HG03439 (cell line): ENCODE results near the gene RXRA.

Experiments
- ATAC-seq: cut with Tn5 transposase; IDR thresholded peaks from one replicate; pipeline ENCODE4 v1.9.1; 2021; ENCODE audit warnings: mild to moderate bottlenecking, moderate library complexity; ENCODE audit not compliant: unreplicated experiment

Gene RXRA

GRCh38 chr9:134322781-134323241 is 3.4 kb upstream of the RXRA start:
- no peak for ATAC-seq

DNA sequence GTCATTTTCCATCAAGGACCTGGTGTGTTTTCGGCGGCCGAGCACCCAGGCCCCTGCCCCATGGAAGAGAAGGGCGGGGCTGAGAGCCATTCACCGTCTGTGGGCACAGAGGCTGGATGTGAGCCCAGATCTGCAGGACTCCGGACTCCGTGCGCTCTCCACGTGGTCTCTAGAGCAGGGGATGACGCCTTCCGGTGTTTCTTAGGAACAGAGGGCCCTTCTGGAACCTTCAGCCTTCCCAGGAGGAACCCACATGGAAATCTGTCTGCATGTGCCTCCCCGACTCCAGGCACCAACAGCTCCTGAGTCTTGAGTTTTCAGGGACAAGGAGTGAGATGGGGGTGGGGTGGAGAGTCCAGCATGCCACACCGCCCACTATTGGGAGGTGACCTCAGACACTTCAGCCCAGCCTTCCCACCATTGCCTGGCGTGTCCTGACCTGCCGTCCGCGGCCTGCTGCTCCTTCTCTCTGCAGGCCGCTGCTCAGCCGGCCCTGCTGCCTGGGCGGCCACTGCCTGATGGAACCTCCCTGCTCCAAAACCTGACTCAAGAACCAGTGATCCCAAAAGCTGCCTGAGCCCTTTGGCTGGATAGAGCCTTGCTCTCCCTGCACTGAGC is 2.4 kb upstream of the RXRA start:
- no peak for ATAC-seq

DNA sequence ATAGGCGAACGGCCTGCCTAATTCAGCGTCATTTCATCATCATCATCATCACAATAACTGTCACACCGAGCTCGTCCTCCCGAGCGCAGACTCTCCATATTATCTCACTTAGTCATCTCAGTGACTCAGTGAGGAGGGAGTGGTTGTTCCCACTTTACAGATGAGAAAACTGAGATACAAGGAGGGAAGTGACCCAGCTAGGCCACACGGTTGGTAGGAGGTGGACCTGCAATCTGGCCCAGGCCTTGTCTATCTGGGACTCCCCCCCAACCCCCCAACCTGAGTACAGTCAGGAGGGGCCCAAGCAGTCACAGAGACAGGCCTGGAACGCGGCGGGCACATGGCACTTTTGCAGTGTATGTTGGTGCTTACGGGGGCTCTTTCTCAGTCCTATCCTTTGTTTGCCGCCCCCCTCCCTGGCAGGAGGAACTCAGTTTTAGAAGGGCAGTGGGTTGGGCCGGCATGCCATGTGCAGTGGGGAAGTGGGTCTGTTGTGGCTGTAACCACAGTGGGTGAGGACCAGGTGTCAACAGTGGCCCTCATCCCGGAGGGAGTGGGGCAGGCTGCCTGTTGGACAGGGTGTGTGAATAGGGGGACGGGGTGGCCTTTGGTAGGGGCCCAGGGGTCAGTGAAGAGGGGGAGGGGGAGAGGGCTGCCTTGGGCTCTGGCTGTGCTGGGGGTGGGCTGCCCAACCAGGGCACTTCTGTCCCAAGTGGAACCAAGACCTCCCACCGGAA is 1.7 kb upstream of the RXRA start:
- ATAC-seq: no peak

DNA sequence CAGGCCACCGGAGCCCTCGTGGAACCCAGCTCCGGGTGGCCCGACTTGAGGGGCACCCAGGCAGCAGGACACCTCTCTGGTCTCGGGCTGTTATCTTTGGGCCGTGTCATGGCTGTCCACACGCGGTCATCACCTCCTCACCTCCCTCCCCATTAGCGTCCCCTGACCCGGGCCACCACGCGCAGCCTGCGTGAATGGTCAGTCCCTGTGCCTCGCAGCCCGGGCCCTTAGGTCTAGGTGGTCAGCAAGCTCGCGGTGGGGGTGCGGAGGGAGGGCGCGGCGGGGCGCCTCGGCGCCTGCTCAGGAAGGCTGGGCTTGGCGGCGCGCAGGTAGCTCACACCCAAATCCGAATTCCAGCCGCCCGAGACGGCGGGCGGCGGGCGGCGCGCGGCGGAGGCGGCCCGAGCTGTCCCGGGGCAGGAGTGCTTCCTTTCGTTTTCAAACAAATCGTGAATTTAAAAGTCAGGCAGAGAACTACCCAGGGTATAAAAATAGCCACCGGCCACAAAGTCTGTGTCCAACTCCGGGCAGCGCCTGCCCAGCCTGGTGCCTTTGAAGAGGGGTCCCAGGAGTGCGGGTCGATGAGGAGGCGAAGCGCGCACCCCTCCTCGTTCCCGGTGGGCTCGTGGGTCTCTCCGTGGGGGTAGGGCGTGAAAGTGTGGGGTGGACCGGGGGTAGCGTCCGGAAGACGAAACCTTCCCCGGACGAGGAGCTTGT is 1.0 kb upstream of the RXRA start:
- no peak for ATAC-seq

GRCh38 chr9:134326724-134327601 is 708 bp downstream of the RXRA start:
- ATAC-seq: no peak

DNA sequence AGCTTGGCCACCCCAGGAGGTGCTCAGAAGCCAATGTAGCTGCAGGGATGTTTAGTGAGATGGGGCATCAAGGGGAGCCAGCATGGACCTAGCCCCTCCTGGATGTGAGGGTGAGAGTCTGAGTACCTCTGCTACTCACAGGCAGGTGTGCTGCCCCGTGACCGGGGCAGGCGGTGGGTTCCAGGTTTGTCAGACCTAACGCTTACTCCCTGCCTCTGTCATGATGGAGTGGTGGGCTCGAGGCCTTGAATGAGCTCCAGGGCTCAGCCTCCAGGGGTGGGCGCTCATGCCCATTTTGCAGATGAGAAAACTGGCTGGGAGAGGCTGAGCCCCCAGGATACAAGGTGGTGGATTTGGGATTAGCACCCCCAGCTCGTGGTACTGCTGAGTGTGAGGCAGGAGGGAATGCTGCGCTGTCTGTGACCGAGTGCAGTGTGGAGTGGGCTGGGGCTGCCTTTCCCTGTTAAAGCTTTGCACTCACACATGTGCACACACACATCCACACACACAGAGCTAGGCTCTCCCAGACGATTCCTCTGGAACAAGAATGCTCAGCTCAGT is 1.5 kb downstream of the RXRA start:
- ATAC-seq: no peak

- ATAC-seq: no peak
Measured at GRCh38 chr9:134328341-134328840, 2.1 kb downstream of the RXRA start.

DNA sequence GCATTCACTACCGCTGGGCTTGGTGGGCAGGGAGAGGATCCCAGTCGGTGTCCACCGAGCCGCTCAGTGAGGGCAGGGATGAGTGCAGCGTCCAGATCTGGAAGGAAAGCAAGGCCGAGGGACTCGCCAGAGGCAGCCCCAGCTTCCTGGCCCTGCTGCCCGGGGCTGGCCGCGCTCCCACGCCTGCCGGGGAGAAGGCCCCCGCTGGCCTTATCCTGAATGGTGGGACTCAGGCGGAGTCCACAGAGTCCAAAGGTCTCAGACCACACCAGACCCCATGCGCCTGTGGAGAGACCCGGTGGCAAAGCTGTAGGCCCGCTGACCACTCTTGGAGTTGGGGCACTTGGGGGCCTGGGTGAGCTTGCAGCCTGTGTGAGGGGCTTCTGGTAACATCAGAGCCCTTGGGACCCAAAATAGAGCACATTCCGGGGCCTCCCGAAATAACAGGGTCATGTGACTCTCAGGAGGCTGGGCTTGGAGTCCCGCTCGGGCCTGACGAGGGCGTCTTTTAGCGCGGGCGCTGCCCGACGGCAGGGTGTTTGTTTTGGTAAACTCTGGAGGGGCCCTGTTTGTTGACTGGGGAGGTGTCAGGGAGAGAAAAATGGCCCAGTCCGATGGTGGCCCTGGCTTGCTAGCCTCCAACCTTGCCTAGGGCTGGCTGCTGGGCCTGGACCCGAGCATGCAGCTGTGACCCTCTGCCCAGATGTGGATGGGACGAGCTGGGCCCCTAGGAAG is 2.8 kb downstream of the RXRA start:
- ATAC-seq: no peak

- ATAC-seq: no peak
Measured at GRCh38 chr9:134329576-134329855, 3.3 kb downstream of the RXRA start.

- ATAC-seq: no peak
Measured at GRCh38 chr9:134329886-134330285, 3.6 kb downstream of the RXRA start.

DNA sequence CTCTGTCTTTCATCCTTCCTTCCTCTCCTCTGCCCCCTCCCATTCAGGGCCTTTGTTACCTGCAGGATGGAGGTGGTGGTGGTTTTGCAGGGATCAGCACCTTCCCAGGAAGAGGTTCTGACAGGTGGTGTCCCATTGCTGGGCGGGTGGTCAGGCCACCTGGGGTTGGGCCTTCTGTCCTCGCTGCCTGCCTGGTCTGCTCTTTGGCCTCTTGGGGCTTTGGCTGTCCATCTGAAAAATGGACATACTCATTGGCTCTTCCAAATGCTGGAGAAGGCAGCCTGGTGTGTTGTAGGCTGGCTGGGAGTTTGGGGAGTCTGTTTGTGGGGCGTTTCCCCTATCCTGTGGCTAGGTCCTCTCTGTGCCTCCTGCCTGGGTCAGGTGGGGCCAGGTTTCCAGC is 4.3 kb downstream of the RXRA start:
- ATAC-seq: no peak

- no peak for ATAC-seq
Measured at GRCh38 chr9:134331186-134332025, 5.2 kb downstream of the RXRA start.

DNA sequence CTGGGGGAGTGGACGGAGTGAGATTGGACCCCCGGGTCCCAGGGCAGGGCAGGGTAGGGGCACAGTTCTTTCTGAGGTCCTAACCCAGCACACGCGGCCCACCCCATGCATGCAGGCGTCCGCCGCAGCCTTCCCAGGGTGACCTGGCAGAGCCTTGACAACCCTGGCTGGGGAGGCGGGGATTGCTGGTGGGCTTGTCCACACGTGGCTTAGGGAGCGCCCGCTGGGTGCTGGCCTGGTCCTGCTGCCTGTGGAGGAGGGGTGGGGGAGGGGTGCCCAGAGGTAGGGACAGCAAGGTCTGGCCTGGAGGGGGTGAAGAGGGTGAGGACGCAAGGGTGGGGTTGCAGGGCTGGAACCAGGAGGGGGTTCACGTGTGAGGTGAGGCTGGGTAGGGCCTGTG is 6.0 kb downstream of the RXRA start:
- ATAC-seq: no peak

GRCh38 chr9:134332841-134333233 is 6.6 kb downstream of the RXRA start:
- ATAC-seq: no peak

DNA sequence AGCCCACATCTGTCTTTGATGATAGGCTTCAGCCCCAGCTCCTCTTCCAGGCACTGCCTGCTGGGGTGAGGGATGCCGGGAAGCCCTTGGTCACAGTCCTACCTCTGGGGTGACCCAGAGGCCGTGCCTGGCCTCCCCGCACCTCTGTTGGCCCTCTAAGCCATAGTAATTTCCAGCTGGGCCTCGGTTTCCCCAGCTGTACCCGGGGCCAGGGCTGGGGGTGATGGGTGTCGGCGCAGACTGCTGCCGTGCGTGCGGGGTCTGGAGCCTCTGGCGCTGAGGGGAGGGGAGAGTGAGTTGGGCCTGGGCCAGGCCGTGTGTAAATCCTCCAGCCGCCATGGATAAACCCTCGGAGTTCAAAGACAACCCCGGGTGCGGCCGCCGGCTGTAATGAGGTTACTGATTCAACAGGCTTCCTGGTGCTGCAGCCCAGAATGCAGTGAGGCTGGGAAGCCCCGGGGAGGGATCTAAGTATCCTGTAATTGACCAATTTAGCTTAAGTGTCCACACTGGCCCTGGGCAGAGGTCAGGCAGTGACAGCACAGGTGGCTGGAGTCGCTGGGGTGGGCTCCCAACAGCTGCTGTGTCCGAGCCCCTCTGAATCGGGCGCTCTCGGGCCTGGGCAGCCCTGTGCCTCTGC is 7.1 kb downstream of the RXRA start:
- no peak for ATAC-seq

- no peak for ATAC-seq
Measured at GRCh38 chr9:134333874-134334581, 7.8 kb downstream of the RXRA start.

DNA sequence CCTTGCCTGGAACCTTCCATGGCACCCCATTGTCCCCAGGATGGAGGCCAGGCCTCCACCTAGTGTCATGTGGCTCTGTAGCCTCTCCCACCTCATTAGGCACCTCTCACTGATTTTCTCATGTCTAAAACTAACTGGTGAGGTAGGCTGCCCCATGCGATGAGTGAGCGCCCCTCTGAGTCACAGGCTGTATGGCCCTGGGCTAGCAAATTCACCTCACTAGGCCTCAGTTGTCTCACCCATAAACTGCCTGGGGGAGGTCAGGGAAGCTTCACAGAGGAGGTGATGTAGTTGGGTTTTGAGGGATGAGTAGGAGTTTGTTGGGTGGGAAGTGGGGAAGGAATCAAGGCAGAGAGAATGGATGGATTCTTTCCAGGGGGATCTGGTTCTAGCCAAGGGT is 8.8 kb downstream of the RXRA start:
- no peak for ATAC-seq
